Mucosa of rectum (tissue), 2 donors: ENCODE measurements around the gene ECT2.

ENCODE experiments used
- H3K27ac ChIP-seq, 2 donors: one replicate each; pipeline ENCODE4 v1.7.0; 2013; ENCODE audit warnings: inconsistent platforms in 2 of 2, low read depth in 2 of 2, low read length in 2 of 2
- H3K27me3 ChIP-seq, 2 donors: one replicate each; pipeline ENCODE4 v1.7.0; 2013; ENCODE audit warnings: low read length in 2 of 2; ENCODE audit not compliant: control insufficient read depth in 2 of 2, insufficient read depth in 2 of 2
- H3K36me3 ChIP-seq, 2 donors: one replicate each; pipeline ENCODE4 v1.7.0; 2013; ENCODE audit warnings: low read length in 2 of 2; ENCODE audit not compliant: control insufficient read depth in 2 of 2, insufficient read depth in 2 of 2
- H3K4me1 ChIP-seq, 2 donors: one replicate each; pipeline ENCODE4 v1.7.0; 2013; ENCODE audit warnings: low read length in 2 of 2, mild to moderate bottlenecking in 1 of 2; ENCODE audit not compliant: control insufficient read depth in 2 of 2, insufficient read depth in 2 of 2
- H3K4me3 ChIP-seq, 2 donors: one replicate each; pipeline ENCODE4 v1.7.0; 2013; ENCODE audit warnings: low read length in 2 of 2
- H3K9ac ChIP-seq, 2 donors: one replicate each; pipeline ENCODE4 v1.7.0; 2013; ENCODE audit warnings: low read length in 2 of 2, low read depth in 1 of 2, mild to moderate bottlenecking in 1 of 2
- H3K9me3 ChIP-seq, 2 donors: one replicate each; pipeline ENCODE4 v1.7.0; 2013; ENCODE audit warnings: low read length in 2 of 2; ENCODE audit not compliant: control insufficient read depth in 2 of 2
- donor health status: healthy.
- donor health status: Normal muscosa, but diverticular disease.

The ECT2 gene

GRCh38 chr3:172766718-172767405 is 16.3 kb downstream of the ECT2 start:
- Histone ChIP-seq H3K9ac (no peak overlapping the region), H3K9me3 (no peaks in the 10 kb centered on the region), H3K36me3 (peaks cover 18 to 25% of the 10 kb centered on the region in 2 donors), H3K4me1 (no peaks in the 10 kb centered on the region), H3K4me3 (no peak overlapping the region), H3K27ac (no peak overlapping the region), H3K27me3 (no peaks in the 10 kb centered on the region)

DNA sequence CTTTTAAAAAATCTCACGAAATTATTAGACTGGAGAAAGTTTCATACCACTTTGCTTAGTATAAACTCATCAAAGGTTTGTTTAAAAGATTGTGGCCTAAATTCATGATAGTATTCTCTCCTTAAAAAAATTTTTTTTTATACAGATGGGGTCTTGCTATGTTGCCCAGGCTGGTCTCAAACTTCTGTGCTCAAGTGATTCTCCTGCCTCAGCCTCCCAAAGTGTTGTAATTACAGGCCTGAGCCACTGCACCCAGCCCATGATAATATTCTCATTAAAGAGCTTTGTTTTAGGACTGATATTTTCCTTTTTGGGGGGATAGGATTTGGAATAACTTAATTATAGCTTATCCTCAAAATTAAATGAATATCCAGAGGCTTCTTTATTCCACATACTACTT is 19.9 kb downstream of the ECT2 start:
- H3K27ac ChIP-seq, result no peak overlapping the region
- no peaks in the 10 kb centered on the region for H3K4me1 ChIP-seq
- no peak overlapping the region for H3K4me3 ChIP-seq
- H3K36me3 ChIP-seq, result peaks cover 7 to 14% of the 10 kb centered on the region in 2 donors
- no peaks in the 10 kb centered on the region for H3K27me3 ChIP-seq
- no peaks in the 10 kb centered on the region for H3K9me3 ChIP-seq
- H3K9ac ChIP-seq, result no peak overlapping the region

GRCh38 chr3:172771672-172772071 is 21.1 kb downstream of the ECT2 start:
- Histone ChIP-seq H3K36me3 (peaks cover 7 to 14% of the 10 kb centered on the region in 2 donors), H3K9me3 (no peaks in the 10 kb centered on the region), H3K27ac (no peak overlapping the region), H3K4me3 (no peak overlapping the region), H3K27me3 (no peaks in the 10 kb centered on the region), H3K9ac (no peak overlapping the region), H3K4me1 (no peaks in the 10 kb centered on the region)

DNA sequence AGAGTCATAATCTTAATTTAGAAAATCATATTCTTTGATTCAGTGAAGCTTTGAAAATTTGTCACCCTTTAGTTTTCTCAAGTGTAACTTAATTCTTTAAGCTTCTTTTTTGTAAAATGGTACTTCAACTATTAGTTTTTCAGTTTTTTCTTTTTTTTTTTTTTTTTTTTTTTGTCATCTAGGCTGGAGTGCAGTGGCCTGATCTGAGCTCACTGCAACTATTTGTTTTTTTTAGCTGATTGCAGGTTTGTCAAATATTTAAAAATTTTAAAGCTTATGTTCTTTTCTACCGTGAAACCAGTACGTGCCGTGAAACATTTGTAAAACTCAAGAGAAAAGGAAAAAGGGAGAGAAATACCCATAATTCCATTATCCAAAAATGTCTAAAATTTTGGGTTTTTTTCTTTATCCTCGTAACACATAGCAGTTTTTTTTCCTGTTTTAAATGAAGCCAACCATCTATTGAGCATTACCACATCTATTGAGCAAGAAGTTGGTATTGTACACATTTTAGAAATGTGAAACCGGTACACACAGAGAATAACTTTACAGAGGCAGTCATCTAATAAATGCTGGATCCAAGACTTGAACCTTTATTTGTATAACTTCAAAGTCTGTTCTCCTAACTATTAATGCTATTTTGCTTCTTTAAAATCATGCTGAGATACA is 25.7 kb downstream of the ECT2 start:
- Histone ChIP-seq H3K27me3 (no peaks in the 10 kb centered on the region), H3K9ac (no peak overlapping the region), H3K27ac (no peak overlapping the region), H3K36me3 (peaks cover 7 to 16% of the 10 kb centered on the region in 2 donors), H3K9me3 (no peaks in the 10 kb centered on the region), H3K4me3 (no peak overlapping the region), H3K4me1 (no peaks in the 10 kb centered on the region)

GRCh38 chr3:172777901-172778300 is 27.4 kb downstream of the ECT2 start:
- H3K27me3 ChIP-seq, result no peaks in the 10 kb centered on the region
- no peak overlapping the region for H3K4me3 ChIP-seq
- no peaks in the 10 kb centered on the region for H3K4me1 ChIP-seq
- peaks cover 7 to 13% of the 10 kb centered on the region in 2 donors for H3K36me3 ChIP-seq
- H3K9ac ChIP-seq, result no peak overlapping the region
- no peak overlapping the region for H3K27ac ChIP-seq
- H3K9me3 ChIP-seq, result no peaks in the 10 kb centered on the region

DNA sequence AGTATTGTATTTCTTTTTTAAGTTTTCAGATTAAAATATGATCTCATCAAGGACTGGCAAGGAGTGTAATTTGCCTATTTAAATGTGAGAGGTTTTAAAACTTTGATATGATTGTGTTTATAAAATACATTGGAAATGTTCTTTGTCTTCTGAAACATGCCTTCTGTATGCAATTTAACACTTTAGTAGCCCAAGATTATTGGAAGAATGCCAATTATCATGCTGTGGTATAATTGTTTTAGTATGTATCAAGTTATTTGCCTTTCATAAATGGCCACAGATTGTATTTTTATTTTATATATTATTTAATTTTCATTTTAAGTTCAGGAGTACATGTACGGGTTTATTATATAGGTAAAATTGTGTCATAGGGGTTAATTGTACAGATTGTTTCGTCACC is 31.7 kb downstream of the ECT2 start:
- no peaks in the 10 kb centered on the region for H3K4me1 ChIP-seq
- H3K27ac ChIP-seq, result no peak overlapping the region
- H3K9me3 ChIP-seq, result no peaks in the 10 kb centered on the region
- peaks cover 2 to 4% of the 10 kb centered on the region in 2 donors for H3K36me3 ChIP-seq
- no peak overlapping the region for H3K9ac ChIP-seq
- no peaks in the 10 kb centered on the region for H3K27me3 ChIP-seq
- no peak overlapping the region for H3K4me3 ChIP-seq

DNA sequence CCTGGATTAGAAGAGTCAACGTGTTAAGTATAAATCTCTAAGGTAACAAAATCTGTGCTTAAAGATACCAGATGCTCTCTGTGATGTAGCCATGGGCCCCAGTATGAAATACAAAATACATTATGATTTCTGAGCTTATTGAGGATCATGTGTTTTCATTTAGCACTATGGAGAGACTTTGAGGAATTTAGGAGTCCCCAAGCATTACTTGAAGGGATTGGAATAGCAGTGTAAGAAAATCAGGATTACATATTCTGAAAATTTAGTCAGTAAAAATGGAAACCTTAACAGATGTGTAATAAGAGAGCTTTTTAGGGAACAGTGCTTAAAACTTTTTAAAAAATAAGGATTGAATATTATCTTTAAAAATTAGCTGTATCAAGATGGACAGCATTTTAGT is 35.5 kb downstream of the ECT2 start:
- no peak overlapping the region for H3K27ac ChIP-seq
- no peak overlapping the region for H3K9ac ChIP-seq
- no peak overlapping the region for H3K4me3 ChIP-seq
- no peaks in the 10 kb centered on the region for H3K4me1 ChIP-seq
- H3K9me3 ChIP-seq, result no peaks in the 10 kb centered on the region
- H3K36me3 ChIP-seq, result peaks cover 1 to 5% of the 10 kb centered on the region in 2 donors
- no peaks in the 10 kb centered on the region for H3K27me3 ChIP-seq

DNA sequence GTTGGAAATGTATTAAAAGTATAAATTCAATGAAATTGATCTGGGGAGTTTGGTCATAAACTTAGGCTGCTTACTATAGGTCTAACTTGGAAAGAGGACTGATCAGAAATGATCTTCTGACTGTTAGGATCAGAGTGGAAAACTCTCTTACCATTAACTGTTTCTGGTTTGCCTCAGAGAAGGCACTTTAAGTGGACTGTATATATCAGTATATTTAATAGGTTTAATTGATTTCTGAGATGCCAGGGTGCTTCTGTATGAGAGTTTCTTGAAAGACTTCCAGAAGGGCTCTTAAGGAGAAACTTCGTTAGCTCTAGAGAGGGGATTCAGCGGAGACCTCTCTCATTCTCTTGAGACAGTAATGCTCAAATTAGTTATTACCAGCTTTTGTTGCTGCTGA is 36.5 kb downstream of the ECT2 start:
- Histone ChIP-seq H3K4me3 (no peak overlapping the region), H3K4me1 (no peaks in the 10 kb centered on the region), H3K27me3 (no peaks in the 10 kb centered on the region), H3K9ac (no peak overlapping the region), H3K9me3 (no peaks in the 10 kb centered on the region), H3K36me3 (peaks cover 1 to 5% of the 10 kb centered on the region in 2 donors), H3K27ac (no peak overlapping the region)

- no peak overlapping the region for H3K9ac ChIP-seq
- H3K36me3 ChIP-seq, result peaks cover 1 to 7% of the 10 kb centered on the region in 2 donors
- no peak overlapping the region for H3K27ac ChIP-seq
- no peaks in the 10 kb centered on the region for H3K27me3 ChIP-seq
- H3K9me3 ChIP-seq, result no peaks in the 10 kb centered on the region
- H3K4me1 ChIP-seq, result no peaks in the 10 kb centered on the region
- H3K4me3 ChIP-seq, result no peak overlapping the region
These were observed 37.2 kb downstream of the ECT2 start for GRCh38 chr3:172787746-172788145.

DNA sequence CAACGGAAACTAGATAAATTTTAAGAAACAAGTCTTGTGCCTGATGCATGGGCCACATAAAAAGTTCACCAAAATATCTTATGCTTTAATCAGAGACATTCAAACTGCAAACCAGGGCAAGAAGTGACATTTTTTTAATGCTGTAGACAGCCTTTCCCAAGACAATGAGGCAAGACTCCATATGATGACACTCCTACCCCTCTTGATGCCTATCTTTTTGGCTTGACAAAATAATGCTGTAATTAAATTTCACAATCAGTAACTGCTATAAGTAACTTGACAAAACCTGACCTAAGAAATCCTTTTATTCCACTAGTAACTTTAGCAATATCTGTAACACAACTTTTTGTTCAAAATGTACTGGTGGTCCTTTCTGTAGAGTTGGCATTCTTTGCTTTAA is 48.7 kb downstream of the ECT2 start:
- Histone ChIP-seq H3K4me3 (no peak overlapping the region), H3K4me1 (no peaks in the 10 kb centered on the region), H3K9ac (no peak overlapping the region), H3K9me3 (no peaks in the 10 kb centered on the region), H3K27ac (no peak overlapping the region), H3K36me3 (no peaks in the 10 kb centered on the region), H3K27me3 (no peaks in the 10 kb centered on the region)
